Measurements from ENCODE around the gene POLE2.

DNA sequence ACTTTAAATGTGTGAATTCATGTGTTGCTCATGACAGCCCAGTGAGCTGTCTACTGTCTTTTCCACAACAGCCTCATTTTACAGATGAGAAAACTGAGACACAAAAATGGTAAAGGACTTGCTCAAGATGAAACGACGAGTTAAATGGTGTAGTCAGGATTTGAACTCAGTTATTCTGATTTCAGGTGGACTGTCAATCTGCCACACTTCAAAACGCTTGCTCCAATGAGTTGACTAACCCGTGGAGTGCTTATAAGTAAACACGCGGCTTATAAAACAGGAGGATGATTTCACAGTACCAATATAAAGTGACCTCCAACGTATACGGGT lies 652 bp upstream of the POLE2 start:
- TF ChIP-seq CTCF (conservative IDR thresholded peaks at IDR 0.05; ENCODE audit: low read depth in 2 of 2) (no peak), EZH2phosphoT487 (IDR thresholded peaks at IDR 0.05; ENCODE audit: unreplicated experiment) (no peak), EZH2 (IDR thresholded peaks at IDR 0.05; ENCODE audit: low read depth, unreplicated experiment) (peak; percentile 43), POLR2AphosphoS5 (IDR thresholded peaks at IDR 0.05; ENCODE audit: low read depth) (no peak), REST (IDR thresholded peaks at IDR 0.05; ENCODE audit: unreplicated experiment) (no peak), CREB1 (CRISPR knock-in tag; IDR thresholded peaks at IDR 0.05; ENCODE audit: low read depth) (no peak), STAT1 (IDR thresholded peaks at IDR 0.05; ENCODE audit: unreplicated experiment) (no peak), JUNB (IDR thresholded peaks at IDR 0.05; ENCODE audit: unreplicated experiment) (no peak), NANOG (IDR thresholded peaks at IDR 0.05; ENCODE audit: borderline replicate concordance) (no peak), ZNF331 (CRISPR knock-in tag; IDR thresholded peaks at IDR 0.05; ENCODE audit: low read depth) (no peak)
- TF ChIP-seq, protein P1, sequence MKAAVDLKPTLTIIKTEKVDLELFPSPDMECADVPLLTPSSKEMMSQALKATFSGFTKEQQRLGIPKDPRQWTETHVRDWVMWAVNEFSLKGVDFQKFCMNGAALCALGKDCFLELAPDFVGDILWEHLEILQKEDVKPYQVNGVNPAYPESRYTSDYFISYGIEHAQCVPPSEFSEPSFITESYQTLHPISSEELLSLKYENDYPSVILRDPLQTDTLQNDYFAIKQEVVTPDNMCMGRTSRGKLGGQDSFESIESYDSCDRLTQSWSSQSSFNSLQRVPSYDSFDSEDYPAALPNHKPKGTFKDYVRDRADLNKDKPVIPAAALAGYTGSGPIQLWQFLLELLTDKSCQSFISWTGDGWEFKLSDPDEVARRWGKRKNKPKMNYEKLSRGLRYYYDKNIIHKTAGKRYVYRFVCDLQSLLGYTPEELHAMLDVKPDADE (IDR thresholded peaks at IDR 0.05) = no peak

Measured in GM23338 (cell line).